ENCODE data around the gene PTPRG. TPM values are rescaled to one million over a fixed set of nuclear protein-coding genes. Genes with fewer than 3 reads are reported as not detected.
"Not testable (repeated sequence)": the region's sequence is repeated elsewhere in the genome, so short reads cannot be mapped to it uniquely, and the experiment has no call there.

The PTPRG gene
- total RNA-seq, 1 donor from 2014 or later, result 80.7 TPM

GRCh38 chr3:61699622-61700021, 138.3 kb downstream of the PTPRG start:
- H3K27ac Mint-ChIP-seq (ENCODE audit: unreplicated experiment), result peak overlapping the region; percentile 78

GRCh38 chr3:61701011-61701410, 139.6 kb downstream of the PTPRG start:
- Mint-ChIP-seq H3K4me3 (ENCODE audit: unreplicated experiment) (peak overlapping the region; percentile 40), H3K9me3 (ENCODE audit: unreplicated experiment) (no peaks in the 10 kb centered on the region), H3K4me1 (ENCODE audit: unreplicated experiment) (peaks cover 17% of the 10 kb centered on the region), H3K36me3 (ENCODE audit: low read depth, unreplicated experiment) (no peaks in the 10 kb centered on the region), H3K27me3 (ENCODE audit: unreplicated experiment) (peaks cover 5% of the 10 kb centered on the region), H3K27ac (ENCODE audit: unreplicated experiment) (no peak overlapping the region)
- no peak for TF ChIP-seq CTCF (IDR thresholded peaks at IDR 0.05; ENCODE audit: unreplicated experiment)
- no peak for DNase-seq (ENCODE audit: low spot score)

More at GRCh38 chr3:61699622-61700021, 138.3 kb downstream of the PTPRG start:
- Mint-ChIP-seq H3K36me3 (ENCODE audit: low read depth, unreplicated experiment) (no peaks in the 10 kb centered on the region), H3K4me1 (ENCODE audit: unreplicated experiment) (peaks cover 17% of the 10 kb centered on the region), H3K9me3 (ENCODE audit: unreplicated experiment) (no peaks in the 10 kb centered on the region), H3K4me3 (ENCODE audit: unreplicated experiment) (no peak overlapping the region), H3K27me3 (ENCODE audit: unreplicated experiment) (peaks cover 5% of the 10 kb centered on the region)
- no peak for DNase-seq (ENCODE audit: low spot score)
- no peak for TF ChIP-seq CTCF (IDR thresholded peaks at IDR 0.05; ENCODE audit: unreplicated experiment)

GRCh38 chr3:61702453-61702852, 141.1 kb downstream of the PTPRG start:
- Mint-ChIP-seq H3K27me3 (ENCODE audit: unreplicated experiment) (peaks cover 7% of the 10 kb centered on the region), H3K4me1 (ENCODE audit: unreplicated experiment) (peaks cover 17% of the 10 kb centered on the region), H3K4me3 (ENCODE audit: unreplicated experiment) (no peak overlapping the region), H3K36me3 (ENCODE audit: low read depth, unreplicated experiment) (no peaks in the 10 kb centered on the region), H3K27ac (ENCODE audit: unreplicated experiment) (no peak overlapping the region), H3K9me3 (ENCODE audit: unreplicated experiment) (no peaks in the 10 kb centered on the region)
- no peak for DNase-seq (ENCODE audit: low spot score)
- TF ChIP-seq CTCF (IDR thresholded peaks at IDR 0.05; ENCODE audit: unreplicated experiment), result no peak

GRCh38 chr3:61704807-61705206, 143.4 kb downstream of the PTPRG start:
- no peak for TF ChIP-seq CTCF (IDR thresholded peaks at IDR 0.05; ENCODE audit: unreplicated experiment)
- DNase-seq (ENCODE audit: low spot score), result no peak
- H3K4me1 Mint-ChIP-seq (ENCODE audit: unreplicated experiment), result peaks cover 13% of the 10 kb centered on the region

GRCh38 chr3:61707492-61707891, 146.1 kb downstream of the PTPRG start:
- peaks cover 3% of the 10 kb centered on the region for H3K4me1 Mint-ChIP-seq (ENCODE audit: unreplicated experiment)
- no peak overlapping the region for H3K4me3 Mint-ChIP-seq (ENCODE audit: unreplicated experiment)
- H3K36me3 Mint-ChIP-seq (ENCODE audit: low read depth, unreplicated experiment), result no peaks in the 10 kb centered on the region
- no peaks in the 10 kb centered on the region for H3K9me3 Mint-ChIP-seq (ENCODE audit: unreplicated experiment)
- TF ChIP-seq CTCF (IDR thresholded peaks at IDR 0.05; ENCODE audit: unreplicated experiment), result no peak
- peaks cover 3% of the 10 kb centered on the region for H3K27me3 Mint-ChIP-seq (ENCODE audit: unreplicated experiment)
- no peak overlapping the region for H3K27ac Mint-ChIP-seq (ENCODE audit: unreplicated experiment)
- no peak for DNase-seq (ENCODE audit: low spot score)

More at GRCh38 chr3:61704807-61705206, 143.4 kb downstream of the PTPRG start:
- no peaks in the 10 kb centered on the region for H3K36me3 Mint-ChIP-seq (ENCODE audit: low read depth, unreplicated experiment)
- H3K27me3 Mint-ChIP-seq (ENCODE audit: unreplicated experiment), result peaks cover 7% of the 10 kb centered on the region
- H3K27ac Mint-ChIP-seq (ENCODE audit: unreplicated experiment), result no peak overlapping the region
- no peak overlapping the region for H3K4me3 Mint-ChIP-seq (ENCODE audit: unreplicated experiment)
- no peaks in the 10 kb centered on the region for H3K9me3 Mint-ChIP-seq (ENCODE audit: unreplicated experiment)

GRCh38 chr3:61710920-61711319, 149.5 kb downstream of the PTPRG start:
- not testable (repeated sequence) for H3K27ac Mint-ChIP-seq (ENCODE audit: unreplicated experiment); H3K4me1 Mint-ChIP-seq (ENCODE audit: unreplicated experiment)

More at GRCh38 chr3:61710920-61711319, 149.5 kb downstream of the PTPRG start:
- not testable (repeated sequence) for H3K36me3 Mint-ChIP-seq (ENCODE audit: low read depth, unreplicated experiment); DNase-seq (ENCODE audit: low spot score); H3K27me3 Mint-ChIP-seq (ENCODE audit: unreplicated experiment); H3K9me3 Mint-ChIP-seq (ENCODE audit: unreplicated experiment); H3K4me3 Mint-ChIP-seq (ENCODE audit: unreplicated experiment)

Measured in endothelial cell (in vitro differentiated cells).